Activated B cell treated with CpG ODN at 0.5 μM for 24 hours (primary cell): ENCODE measurements around the gene MEOX1. TPM values are rescaled to one million over a fixed set of nuclear protein-coding genes. Genes with fewer than 3 reads are reported as not detected.

Experiments used
- ATAC-seq: fragments of 200-7000 bp; cut with Tn5 transposase; one replicate; pipeline ENCODE4 v1.10.0; 2021; ENCODE audit warnings: low read depth, mild to moderate bottlenecking, moderate library complexity
- CTCF ChIA-PET: fragments of 350-600 bp; sonication (Branson Sonifier 250); formaldehyde crosslinking; loops from one replicate; lab custom pipeline; 2021; ENCODE audit warnings: antibody characterized with exemption; lab: Charles Lee
- POLR2A ChIA-PET: fragments of 350-600 bp; sonication (Branson Sonifier 250); formaldehyde crosslinking; loops from one replicate; lab custom pipeline; 2021; ENCODE audit warnings: antibody characterized with exemption; lab: Charles Lee
- DNase-seq: peaks from one replicate; pipeline ENCODE4 v3.0.0; 2022
- H3K27ac Mint-ChIP-seq: one replicate; pipeline ENCODE4 v1.8.0; 2020; ENCODE audit warnings: mixed read lengths
- H3K27me3 Mint-ChIP-seq: one replicate; pipeline ENCODE4 v1.8.0; 2021; ENCODE audit warnings: mixed read lengths
- H3K36me3 Mint-ChIP-seq: one replicate; pipeline ENCODE4 v1.8.0; 2021; ENCODE audit warnings: low read depth, mixed read lengths
- H3K4me1 Mint-ChIP-seq: one replicate; pipeline ENCODE4 v1.8.0; 2021; ENCODE audit warnings: mixed read lengths
- H3K4me3 Mint-ChIP-seq: one replicate; pipeline ENCODE4 v1.8.0; 2020; ENCODE audit warnings: mild to moderate bottlenecking, mixed read lengths
- H3K9me3 Mint-ChIP-seq: one replicate; pipeline ENCODE4 v1.8.0; 2020; ENCODE audit warnings: mixed read lengths
- intact Hi-C: fragments of 100-400 bp; cut with micrococcal nuclease; formaldehyde crosslinking; loops from one replicate; pipeline ENCODE4 v1.15.1; 2024
- total RNA-seq: library from RNA; stranded (reverse); gene quantifications from 2 replicates; pipeline ENCODE4 v1.2.3, GENCODE V29; 2022
- TF ChIP-seq, protein P1 (sequence below): fragments of 200-600 bp; IDR thresholded peaks from one replicate; pipeline ENCODE4 v1.8.0; 2022; ENCODE audit warnings: antibody characterized with exemption, mild to moderate bottlenecking

The MEOX1 gene
- total RNA-seq, 1 donor from 2014 or later, result not detected

DNA sequence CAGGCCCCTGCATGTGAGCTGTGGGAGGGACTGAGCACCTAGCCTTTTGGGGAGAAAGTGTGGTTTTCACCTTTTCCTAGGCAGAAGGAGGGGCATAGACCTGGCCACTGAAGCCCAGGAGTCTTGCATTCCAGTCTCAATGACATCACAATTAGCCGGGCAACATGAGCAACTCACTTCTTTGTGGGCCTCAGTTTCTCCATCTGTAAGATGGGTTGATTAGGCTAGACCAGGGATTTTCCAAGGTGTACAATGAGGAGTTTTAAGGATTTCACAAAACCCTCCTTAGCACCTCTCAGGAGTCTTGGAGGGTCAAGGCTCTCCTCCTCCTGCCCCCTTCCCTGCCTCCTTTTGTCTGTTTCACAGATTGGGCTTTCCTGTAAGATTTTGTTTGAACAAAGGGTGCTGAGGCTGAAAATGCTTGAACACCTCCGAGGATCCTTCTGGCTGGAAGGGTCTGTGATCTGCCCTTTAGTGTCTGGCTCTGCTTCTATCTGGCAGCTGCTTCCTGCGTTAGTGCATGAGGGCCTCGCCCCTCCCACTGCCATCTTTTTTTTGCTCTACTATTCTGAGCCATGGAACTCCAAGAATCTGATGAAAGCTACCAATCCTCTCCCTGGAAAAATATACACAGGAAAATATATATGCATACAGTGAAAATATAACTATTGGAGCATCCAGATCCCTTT, 63.2 kb downstream of the MEOX1 start:
- intact Hi-C loops, result no loop called here
- Mint-ChIP-seq H3K27me3 (peaks cover 16% of the 10 kb centered on the region), H3K9me3 (no peaks in the 10 kb centered on the region), H3K4me1 (peaks cover 6% of the 10 kb centered on the region), H3K36me3 (no peaks in the 10 kb centered on the region), H3K27ac (no peak overlapping the region), H3K4me3 (no peak overlapping the region)
- CTCF ChIA-PET, result interaction anchor here (0.7 kb wide), 1 partner anchor 115 kb away, joined by 3 read pairs; the partner anchor contains the start of gene DHX8
- POLR2A ChIA-PET, result no interaction called here
- DNase-seq, result no peak
- TF ChIP-seq, protein P1, sequence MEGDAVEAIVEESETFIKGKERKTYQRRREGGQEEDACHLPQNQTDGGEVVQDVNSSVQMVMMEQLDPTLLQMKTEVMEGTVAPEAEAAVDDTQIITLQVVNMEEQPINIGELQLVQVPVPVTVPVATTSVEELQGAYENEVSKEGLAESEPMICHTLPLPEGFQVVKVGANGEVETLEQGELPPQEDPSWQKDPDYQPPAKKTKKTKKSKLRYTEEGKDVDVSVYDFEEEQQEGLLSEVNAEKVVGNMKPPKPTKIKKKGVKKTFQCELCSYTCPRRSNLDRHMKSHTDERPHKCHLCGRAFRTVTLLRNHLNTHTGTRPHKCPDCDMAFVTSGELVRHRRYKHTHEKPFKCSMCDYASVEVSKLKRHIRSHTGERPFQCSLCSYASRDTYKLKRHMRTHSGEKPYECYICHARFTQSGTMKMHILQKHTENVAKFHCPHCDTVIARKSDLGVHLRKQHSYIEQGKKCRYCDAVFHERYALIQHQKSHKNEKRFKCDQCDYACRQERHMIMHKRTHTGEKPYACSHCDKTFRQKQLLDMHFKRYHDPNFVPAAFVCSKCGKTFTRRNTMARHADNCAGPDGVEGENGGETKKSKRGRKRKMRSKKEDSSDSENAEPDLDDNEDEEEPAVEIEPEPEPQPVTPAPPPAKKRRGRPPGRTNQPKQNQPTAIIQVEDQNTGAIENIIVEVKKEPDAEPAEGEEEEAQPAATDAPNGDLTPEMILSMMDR, result no peak
- no peak for ATAC-seq

DNA sequence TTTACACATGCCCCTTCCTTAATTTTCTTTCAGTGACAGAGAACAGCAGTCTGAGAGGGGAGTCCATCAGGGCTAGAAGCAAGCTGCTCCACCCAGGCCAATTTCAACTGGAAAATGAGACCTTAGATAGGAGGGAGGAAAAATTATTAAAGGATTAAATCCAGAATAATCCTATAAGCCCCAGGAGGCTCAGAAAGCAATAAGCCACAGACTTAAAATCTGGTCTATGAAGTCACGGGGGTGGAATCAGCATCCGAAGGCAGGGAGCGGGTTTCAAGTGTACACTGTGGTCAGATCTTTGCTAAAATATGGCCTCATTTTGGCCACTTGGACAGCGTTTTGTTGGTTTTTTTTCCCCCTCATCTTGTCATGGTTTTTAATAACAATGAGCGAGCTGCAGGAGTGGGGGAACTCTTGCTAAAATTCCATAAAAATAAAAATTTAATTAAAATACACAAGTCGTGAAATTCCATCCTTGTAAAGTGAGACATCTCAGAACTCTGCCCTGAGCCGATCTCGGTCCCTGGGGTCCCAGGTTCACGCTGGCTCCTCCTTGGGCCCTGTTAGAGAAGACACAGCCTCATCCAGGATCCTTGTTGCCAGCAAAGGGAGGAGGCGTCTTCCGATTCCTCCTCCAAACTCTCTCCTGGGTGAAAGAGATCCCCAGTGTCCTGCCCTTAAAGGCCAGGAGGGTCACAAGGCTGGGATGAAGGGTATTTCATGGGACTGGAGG, 63.9 kb downstream of the MEOX1 start:
- Mint-ChIP-seq H3K4me1 (peaks cover 7% of the 10 kb centered on the region), H3K27ac (no peak overlapping the region), H3K4me3 (no peak overlapping the region), H3K9me3 (no peaks in the 10 kb centered on the region), H3K27me3 (peaks cover 15% of the 10 kb centered on the region), H3K36me3 (no peaks in the 10 kb centered on the region)
- DNase-seq (no peak), ATAC-seq (no peak)
- POLR2A ChIA-PET, result no interaction called here
- TF ChIP-seq, protein P1, result no peak
- intact Hi-C loops, result no loop called here
- CTCF ChIA-PET, result no interaction called here

DNA sequence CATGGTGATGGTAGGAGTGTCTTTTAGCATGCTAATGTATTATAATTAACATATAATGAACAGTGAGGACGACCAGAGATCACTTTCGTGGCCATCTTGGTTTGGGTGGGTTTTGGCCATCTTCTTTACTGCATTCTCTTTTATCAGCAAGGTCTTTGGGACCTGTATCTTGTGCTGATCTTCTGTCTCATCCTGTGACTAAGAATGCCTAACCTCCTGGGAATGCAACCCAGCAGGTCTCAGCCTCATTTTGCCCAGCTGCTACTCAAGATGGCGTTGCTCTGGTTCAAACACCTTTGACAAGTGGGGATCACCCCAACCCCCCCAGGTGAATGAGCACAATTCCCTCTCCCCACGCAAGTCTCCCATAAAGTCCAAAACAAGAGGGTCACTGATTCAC, 66.3 kb downstream of the MEOX1 start:
- H3K4me3 Mint-ChIP-seq, result no peak overlapping the region
- H3K9me3 Mint-ChIP-seq, result no peaks in the 10 kb centered on the region
- CTCF ChIA-PET, result no interaction called here
- DNase-seq (no peak), ATAC-seq (no peak)
- peaks cover 7% of the 10 kb centered on the region for H3K4me1 Mint-ChIP-seq
- TF ChIP-seq, protein P1, result no peak
- POLR2A ChIA-PET, result no interaction called here
- H3K27me3 Mint-ChIP-seq, result peaks cover 11% of the 10 kb centered on the region
- H3K36me3 Mint-ChIP-seq, result no peaks in the 10 kb centered on the region
- H3K27ac Mint-ChIP-seq, result no peak overlapping the region
- intact Hi-C loops, result no loop called here

DNA sequence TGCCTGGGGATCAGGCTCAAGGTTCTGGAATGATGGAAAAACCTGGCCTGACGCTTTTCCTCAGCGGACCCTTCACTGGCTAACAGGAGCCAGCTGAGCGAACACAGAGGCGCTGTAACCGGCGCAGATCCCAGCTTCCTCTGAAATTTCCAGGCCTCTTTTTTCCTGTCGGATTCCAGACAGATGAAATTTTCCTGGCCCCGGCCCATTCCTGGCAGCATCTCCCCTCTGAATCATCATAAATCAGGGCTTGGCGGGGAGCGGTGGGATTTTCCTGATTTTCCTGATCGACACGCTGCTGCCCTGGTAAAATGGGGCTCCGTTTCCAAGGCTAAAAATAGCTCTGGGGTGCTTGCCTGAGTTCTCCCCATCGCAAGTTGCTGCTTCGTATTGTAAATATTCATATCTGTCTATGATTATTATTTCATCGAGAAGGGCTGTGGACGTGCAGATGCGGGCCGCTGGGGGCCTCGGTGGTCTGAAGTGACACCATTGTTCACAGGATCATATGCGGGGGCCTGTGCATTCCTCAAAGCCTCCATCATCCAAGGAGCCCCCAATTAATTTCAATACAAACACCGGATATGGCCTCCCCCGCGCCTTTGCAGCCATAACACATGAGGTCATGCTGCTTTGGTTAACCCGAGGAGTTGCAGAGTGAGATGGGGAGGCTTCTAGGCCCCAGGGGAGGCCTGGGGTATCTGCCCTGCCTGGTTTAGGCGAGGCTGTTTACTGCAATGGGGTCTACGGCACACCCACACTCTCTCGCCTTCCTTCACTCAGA, 69.8 kb downstream of the MEOX1 start:
- H3K4me1 Mint-ChIP-seq, result peaks cover 7% of the 10 kb centered on the region
- H3K27me3 Mint-ChIP-seq, result no peaks in the 10 kb centered on the region
- DNase-seq, result no peak
- H3K9me3 Mint-ChIP-seq, result peaks cover 1% of the 10 kb centered on the region
- no peak overlapping the region for H3K4me3 Mint-ChIP-seq
- ChIA-PET CTCF (no interaction called here), POLR2A (no interaction called here)
- intact Hi-C loops, result no loop called here
- H3K36me3 Mint-ChIP-seq, result no peaks in the 10 kb centered on the region
- TF ChIP-seq, protein P1, result no peak
- H3K27ac Mint-ChIP-seq, result no peak overlapping the region
- no peak for ATAC-seq

DNA sequence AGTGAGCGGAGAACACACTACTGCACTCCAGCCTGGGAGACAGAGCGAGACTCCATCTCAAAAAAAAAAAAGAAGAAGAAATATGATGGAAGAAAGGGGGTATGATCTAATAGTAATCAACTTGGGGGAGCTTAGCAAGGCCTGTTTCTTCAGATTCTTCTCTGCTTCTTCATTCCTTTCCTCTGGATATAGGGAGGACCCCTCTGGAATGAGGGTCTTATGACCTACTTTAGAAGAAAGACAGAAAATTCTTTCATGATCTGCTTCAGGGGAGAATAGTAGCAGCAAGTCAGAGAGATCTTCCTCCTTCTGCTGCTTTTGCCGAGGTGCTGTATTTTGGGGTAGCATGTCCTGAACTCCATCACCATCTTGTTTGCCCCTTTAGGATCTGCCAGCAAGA, 70.7 kb downstream of the MEOX1 start:
- Mint-ChIP-seq H3K4me1 (peaks cover 7% of the 10 kb centered on the region), H3K9me3 (peaks cover 1% of the 10 kb centered on the region), H3K4me3 (no peak overlapping the region), H3K36me3 (no peaks in the 10 kb centered on the region), H3K27ac (no peak overlapping the region), H3K27me3 (no peaks in the 10 kb centered on the region)
- intact Hi-C loops, result no loop called here
- no peak for DNase-seq
- CTCF ChIA-PET, result no interaction called here
- no peak for ATAC-seq
- TF ChIP-seq, protein P1, result no peak
- POLR2A ChIA-PET, result no interaction called here
